GM10847 (cell line): ENCODE measurements around the gene UBE3B.

ENCODE experiments used
- POLR2A ChIP-seq: IDR thresholded peaks from 2 replicates; pipeline ENCODE4 v1.6.1; 2011; ENCODE audit not compliant: insufficient read length; ENCODE audit errors: extremely low read depth

Gene UBE3B

DNA sequence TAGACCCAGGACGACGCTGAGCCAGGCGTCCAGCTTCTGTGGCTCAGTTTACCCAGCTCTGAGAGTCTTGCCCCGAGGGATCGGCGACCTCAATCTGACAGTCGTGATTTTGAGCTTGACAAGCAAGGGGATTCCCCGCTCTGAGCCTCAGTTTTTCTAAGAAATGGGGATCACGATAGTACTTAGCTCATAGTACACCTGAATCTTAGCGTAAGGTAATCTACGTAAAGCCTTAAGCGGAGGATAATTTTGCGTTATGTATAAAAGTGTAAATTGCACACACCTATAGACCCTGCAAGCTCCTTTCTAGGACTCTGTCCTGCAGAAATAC lies 96.4 kb downstream of the UBE3B start:
- no peak for TF ChIP-seq POLR2A

DNA sequence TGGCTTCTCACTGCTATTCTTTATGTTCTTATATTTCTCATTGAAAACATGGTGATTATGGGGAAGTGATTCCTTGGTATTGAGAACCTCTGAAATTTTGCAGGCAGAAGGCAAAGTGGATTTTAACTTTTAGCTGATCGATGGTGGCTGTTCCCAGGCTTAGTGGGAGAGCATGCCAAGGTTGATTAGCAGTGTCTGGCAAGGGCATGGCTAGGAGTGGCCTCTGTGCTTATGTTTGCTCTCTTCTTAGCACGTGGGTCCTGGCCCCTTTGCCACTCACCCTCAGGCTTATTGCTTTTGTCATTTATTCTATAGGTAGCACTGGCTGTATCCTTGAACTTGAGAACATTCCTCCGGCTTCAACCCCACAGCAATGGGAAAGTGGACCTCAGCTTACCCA lies 98.2 kb downstream of the UBE3B start:
- no peak for TF ChIP-seq POLR2A

DNA sequence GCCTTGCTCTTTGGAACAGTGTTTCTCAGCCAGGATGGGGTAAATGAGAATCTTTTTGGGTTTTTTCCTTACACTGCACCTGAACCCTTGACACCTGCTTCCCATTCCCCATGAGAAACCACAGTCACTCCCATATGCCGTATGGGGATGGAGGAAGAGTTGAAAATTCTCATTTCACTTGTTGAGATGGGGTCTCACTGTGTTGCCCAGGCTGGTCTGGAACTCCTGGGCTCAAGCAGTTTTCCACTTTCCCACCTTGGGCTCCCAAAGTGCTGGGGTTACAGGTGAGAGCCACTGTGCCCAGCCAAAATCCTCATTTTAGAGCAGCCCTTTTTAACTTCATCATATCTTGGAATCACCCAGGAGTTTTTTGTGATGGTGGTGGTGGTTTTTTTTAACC lies 99.9 kb downstream of the UBE3B start:
- no peak for TF ChIP-seq POLR2A

DNA sequence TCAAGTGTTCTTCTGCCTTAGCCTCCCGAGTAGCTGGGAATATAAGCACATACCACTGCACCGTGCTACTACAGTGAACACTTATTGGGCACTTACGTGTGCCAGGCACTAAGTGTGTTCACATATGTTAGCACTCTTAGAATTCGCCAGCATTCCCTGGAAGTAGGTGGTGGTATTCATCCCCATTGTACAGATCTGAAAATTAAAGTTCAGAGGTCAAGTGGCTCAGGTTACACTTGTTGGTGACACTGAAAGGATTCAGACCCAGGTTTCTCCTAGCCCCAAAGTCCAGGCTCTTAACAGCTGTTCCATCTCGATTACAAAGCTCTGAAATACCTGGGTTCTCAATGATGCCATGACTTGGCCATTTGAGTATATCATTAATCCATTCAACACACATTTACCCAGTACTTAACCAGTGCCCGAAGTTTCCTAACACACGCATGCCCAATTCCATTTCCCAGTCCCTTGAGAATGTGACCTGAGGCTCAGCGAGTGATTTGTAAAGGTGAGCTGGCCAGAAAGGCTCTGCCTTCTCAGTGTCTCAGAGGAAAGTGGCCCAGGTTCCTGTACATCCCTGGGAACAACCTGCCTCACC lies 101.0 kb downstream of the UBE3B start:
- no peak for TF ChIP-seq POLR2A

DNA sequence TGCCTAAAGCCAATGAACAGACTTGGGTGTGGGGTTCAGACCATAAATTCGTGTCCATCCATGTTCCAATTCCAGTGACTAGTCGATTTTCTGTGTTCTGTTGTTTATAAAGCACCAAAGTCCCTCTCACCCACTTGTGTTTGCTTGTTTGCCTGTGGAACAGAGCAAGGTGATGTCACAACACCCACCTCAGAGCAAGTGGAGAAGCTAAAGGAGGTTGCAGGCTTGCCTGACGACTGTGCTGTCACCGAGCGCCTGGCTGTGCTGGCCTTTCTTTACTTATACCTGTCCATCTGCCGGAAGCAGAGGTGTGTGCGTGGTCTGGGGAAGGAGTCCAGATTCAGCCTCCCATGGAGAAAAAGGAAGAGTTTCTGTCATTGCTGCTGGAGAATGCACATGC lies 102.2 kb downstream of the UBE3B start:
- TF ChIP-seq POLR2A, result no peak

DNA sequence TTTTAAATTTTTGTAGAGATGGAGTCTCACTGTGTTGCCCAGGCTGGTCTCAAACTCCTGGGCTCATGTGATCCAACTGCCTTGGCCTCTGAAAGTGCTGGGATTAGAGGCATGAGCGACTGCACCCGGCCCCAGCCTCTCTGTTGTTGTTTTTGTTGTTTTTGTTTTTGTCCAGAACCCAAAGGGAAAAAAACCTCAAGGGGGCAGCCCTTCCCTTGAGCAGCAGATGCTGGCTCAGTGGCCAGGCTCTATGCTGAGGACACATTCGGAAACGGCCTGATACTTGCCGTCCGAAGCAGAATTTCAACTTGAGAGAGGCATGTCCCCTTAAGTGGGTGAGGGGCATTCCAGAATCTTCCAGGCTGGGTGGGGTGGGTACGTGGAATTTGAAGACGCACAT lies 102.8 kb downstream of the UBE3B start:
- no peak for TF ChIP-seq POLR2A

DNA sequence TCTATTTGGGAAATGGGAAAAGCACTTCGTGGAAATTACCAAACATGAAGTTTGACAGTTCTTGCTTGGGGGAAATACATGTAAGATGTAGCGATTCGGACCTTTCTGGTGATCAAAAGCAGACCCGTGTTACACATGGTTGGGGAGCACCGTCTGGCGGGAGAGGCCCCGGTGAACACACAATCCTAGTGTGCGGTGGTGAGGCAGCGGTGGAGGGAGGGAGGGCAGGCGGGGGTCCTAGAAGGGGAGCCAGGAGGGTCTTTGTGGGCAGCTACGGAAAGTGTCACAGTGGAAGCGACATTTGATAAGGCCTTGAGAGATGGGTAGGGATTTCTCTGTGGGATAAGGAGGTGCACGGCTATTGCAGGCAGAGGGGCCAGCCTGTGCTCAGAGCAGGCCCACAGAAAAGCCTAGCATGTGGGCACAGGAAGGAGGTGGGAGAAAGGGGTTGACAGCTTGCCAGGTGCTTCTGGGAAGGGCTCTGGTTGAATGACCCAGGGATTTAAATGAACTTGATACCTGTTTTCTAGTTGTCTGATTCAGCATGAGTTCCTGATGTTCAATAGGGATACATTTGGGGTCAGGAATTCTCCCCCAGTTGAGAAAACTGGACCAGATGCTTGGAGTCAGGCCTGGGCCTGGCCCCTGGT lies 103.4 kb downstream of the UBE3B start:
- TF ChIP-seq POLR2A, result no peak

DNA sequence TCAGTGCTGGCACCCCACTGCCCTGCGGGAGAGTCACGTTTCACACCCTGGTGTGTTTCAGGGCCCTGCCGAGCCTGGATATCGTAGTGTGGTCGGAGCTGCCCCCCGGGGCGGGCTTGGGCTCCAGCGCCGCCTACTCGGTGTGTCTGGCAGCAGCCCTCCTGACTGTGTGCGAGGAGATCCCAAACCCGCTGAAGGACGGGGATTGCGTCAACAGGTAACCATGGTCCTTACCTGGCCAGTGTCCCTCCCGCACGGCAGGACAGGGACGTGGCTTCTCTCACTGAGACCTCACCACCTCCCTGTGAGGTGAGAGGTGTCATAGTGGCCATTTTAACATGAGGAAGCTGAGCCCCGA lies 103.9 kb downstream of the UBE3B start:
- TF ChIP-seq POLR2A, result no peak

DNA sequence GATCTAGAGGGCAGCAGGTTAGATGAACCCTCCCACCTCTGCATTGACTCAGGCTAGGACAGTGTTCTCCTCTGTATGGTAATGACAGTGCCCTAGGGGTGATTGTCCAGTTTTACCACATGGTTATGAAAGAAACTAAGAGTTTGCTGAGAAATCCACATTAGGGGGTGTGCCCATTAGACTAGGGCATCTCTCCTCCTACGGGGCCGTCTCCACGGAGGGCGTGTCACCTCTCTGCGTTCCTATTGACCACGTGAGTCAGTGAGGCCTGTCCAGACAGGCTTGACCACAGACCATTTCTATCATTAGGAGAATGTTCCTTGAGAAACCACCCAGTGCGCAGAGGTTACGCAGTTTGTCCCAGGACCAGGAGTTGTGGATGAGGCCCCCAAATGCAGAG lies 104.4 kb downstream of the UBE3B start:
- no peak for TF ChIP-seq POLR2A

DNA sequence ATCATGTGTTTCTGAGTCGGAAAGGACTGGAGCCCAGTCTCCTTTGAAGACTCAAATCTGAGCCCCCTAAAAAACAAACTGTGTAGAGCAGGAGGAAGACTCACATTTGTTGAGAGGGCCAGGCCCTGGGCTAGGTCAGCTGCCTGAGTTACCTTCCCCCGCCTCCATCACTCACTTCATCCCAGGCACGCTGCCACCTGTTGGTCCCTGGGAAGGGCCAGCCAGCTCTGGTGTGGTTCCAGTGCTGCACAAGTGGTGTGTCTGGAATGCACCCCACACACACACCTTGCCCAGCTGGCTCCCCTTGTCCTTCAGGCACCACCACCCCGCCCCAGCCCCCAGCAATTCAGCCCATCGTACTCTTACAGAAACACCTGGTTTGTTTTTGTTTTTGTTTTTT lies 105.2 kb downstream of the UBE3B start:
- TF ChIP-seq POLR2A, result no peak

DNA sequence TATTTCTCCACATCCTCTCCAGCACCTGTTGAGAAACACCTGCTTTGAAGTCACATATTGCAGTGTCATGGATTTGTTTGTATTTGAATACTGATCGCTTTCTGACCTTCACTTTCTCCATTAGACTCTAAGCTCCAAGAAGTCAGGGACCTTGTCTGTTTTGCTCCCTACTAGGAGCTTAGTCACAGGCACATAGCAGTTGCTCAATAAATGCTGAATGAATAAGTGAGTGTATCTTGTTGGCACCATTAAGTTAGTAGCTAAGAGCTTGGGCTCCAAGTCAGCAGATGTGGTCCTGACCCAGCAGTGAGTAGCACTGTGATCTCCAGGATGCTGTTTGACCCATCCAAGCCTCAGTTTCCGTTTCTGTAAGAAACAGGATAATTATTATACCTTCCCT lies 106.3 kb downstream of the UBE3B start:
- no peak for TF ChIP-seq POLR2A
